T-helper 2 cell treated with Interferon-gamma antibody and Interleukin-4, amounts not matched to agents 5 μg/mL and 100 μg/mL, for 36 hours (primary cell): ENCODE results near the gene SDK1.

Source experiments
- DNase-seq: peaks from one replicate; pipeline ENCODE4 v3.0.0; 2021; ENCODE audit warnings: low spot score
- H3K27ac Mint-ChIP-seq: one replicate; pipeline ENCODE4 v1.8.0; 2021; ENCODE audit warnings: mild to moderate bottlenecking, mixed read lengths
- H3K27me3 Mint-ChIP-seq: one replicate; pipeline ENCODE4 v1.8.0; 2021; ENCODE audit warnings: low read depth, mixed read lengths
- H3K36me3 Mint-ChIP-seq: one replicate; pipeline ENCODE4 v1.8.0; 2021; ENCODE audit warnings: low read depth, mixed read lengths
- H3K4me1 Mint-ChIP-seq: one replicate; pipeline ENCODE4 v1.8.0; 2021; ENCODE audit warnings: low read depth, mixed read lengths
- H3K4me3 Mint-ChIP-seq: one replicate; pipeline ENCODE4 v1.8.0; 2022; ENCODE audit warnings: mild to moderate bottlenecking, moderate library complexity, mixed read lengths
- H3K9me3 Mint-ChIP-seq: one replicate; pipeline ENCODE4 v1.8.0; 2021; ENCODE audit warnings: mixed read lengths

The SDK1 gene

DNA sequence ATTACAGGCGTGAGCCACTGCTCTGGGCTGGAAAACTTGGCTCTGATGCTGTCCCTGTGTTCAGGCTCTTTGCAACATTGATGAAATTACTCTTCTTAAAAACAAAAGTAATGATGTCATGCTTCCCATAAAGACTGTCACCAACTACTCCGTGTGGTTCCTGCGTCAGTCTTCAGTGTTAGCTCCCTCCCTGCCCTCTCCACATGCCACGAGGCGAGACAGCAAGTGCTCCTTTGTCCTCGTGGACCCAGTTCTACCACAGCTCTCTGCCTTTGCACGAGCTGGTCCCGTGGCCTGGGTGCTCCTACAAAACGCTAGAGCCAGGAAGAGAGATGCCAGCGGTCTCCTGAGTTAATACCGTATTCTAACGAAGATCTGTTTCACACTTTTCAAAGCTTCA lies 194.5 kb downstream of the SDK1 start:
- no peaks in the 10 kb centered on the region for H3K36me3 Mint-ChIP-seq
- H3K4me3 Mint-ChIP-seq: no peak overlapping the region
- no peaks in the 10 kb centered on the region for H3K27me3 Mint-ChIP-seq
- H3K4me1 Mint-ChIP-seq: peaks cover 8% of the 10 kb centered on the region
- DNase-seq: no peak
- peaks cover 13% of the 10 kb centered on the region for H3K9me3 Mint-ChIP-seq
- H3K27ac Mint-ChIP-seq: no peak overlapping the region

DNA sequence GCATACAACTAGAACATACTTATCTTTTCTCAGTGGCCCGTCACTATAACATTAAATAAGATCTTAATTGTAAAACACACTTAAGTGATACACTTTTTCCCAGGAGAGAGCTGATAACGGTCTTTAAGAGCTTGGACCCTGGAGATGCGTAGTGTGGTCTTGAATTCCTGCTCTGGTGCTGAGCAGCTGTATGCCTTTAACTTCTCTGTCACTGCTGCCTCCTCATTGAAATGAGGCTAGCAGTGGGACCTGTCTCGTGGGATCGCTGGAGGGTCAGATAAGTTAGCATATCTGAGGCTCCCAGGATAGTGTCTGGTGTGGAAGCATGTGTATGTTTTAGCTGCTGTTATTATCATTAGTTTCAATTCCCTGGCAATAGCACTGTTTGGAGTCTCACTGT lies 194.9 kb downstream of the SDK1 start:
- Mint-ChIP-seq H3K4me3 (no peak overlapping the region), H3K36me3 (no peaks in the 10 kb centered on the region), H3K27ac (no peak overlapping the region), H3K27me3 (no peaks in the 10 kb centered on the region), H3K4me1 (peaks cover 8% of the 10 kb centered on the region), H3K9me3 (peaks cover 14% of the 10 kb centered on the region)
- no peak for DNase-seq

DNA sequence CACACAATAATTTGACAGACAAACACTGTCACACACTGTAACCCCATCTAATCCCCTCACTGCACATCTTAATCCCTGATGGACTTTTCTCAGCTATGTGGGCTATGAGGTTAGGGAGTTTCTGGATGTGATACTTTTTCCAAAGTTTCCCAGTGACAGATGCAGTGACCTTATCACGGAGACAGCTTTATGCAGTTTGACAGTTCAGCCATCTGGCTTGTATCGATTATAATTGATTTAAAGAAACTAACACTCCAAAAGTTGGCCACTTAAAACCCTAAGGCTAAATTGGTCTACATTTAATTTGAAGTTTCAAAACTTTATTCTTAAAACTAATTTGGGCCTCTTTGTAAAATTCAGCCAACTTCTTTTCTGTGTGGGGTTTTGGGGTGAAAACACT lies 196.7 kb downstream of the SDK1 start:
- no peaks in the 10 kb centered on the region for H3K36me3 Mint-ChIP-seq
- no peak overlapping the region for H3K4me3 Mint-ChIP-seq
- peaks cover 14% of the 10 kb centered on the region for H3K9me3 Mint-ChIP-seq
- no peak for DNase-seq
- H3K27me3 Mint-ChIP-seq: no peaks in the 10 kb centered on the region
- H3K27ac Mint-ChIP-seq: no peak overlapping the region
- peaks cover 8% of the 10 kb centered on the region for H3K4me1 Mint-ChIP-seq

DNA sequence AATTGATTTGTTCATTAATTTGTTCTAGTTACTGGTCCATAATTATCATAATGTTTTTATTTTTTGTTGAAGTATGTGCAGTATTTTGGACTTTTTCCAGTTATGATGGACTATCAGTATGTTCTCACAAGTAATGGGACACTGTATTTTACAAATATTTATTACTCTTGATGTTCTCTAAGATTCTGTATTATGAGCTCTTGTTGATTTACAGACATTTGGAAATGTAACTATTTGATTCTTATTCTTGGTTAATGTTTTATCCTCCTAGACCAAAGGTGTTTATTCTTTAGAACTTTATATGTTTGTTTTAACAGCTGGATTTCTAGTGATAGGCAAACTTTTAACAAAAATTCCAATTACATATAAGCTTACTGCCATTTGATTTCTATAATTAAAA lies 200.6 kb downstream of the SDK1 start:
- H3K4me3 Mint-ChIP-seq: no peak overlapping the region
- peaks cover 30% of the 10 kb centered on the region for H3K9me3 Mint-ChIP-seq
- H3K27ac Mint-ChIP-seq: no peak overlapping the region

DNA sequence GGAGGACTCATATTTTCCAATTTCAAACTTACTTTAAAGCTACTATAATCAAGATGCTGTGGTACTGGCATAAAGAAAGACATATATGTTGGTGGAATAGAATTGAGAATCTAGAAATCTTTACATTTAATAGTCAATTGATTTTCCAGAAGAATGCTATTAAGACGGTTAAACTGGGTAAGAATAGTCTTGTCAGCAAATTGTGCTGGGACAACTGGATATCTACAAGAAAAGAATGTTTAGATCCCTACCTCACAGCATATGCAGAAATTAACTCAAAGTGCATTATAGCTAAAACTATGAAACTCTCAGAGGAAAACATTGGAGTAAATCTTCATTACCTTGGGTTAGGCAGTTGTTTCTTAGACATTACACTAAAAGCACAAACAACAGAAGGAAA lies 203.3 kb downstream of the SDK1 start:
- no peaks in the 10 kb centered on the region for H3K27me3 Mint-ChIP-seq
- no peak for DNase-seq
- H3K36me3 Mint-ChIP-seq: no peaks in the 10 kb centered on the region
- H3K4me1 Mint-ChIP-seq: no peaks in the 10 kb centered on the region
- H3K9me3 Mint-ChIP-seq: peaks cover 35% of the 10 kb centered on the region
- H3K27ac Mint-ChIP-seq: no peak overlapping the region
- no peak overlapping the region for H3K4me3 Mint-ChIP-seq

More for the DNA sequence above, 200.6 kb downstream of the SDK1 start:
- no peaks in the 10 kb centered on the region for H3K36me3 Mint-ChIP-seq
- H3K27me3 Mint-ChIP-seq: no peaks in the 10 kb centered on the region
- no peak for DNase-seq
- no peaks in the 10 kb centered on the region for H3K4me1 Mint-ChIP-seq

DNA sequence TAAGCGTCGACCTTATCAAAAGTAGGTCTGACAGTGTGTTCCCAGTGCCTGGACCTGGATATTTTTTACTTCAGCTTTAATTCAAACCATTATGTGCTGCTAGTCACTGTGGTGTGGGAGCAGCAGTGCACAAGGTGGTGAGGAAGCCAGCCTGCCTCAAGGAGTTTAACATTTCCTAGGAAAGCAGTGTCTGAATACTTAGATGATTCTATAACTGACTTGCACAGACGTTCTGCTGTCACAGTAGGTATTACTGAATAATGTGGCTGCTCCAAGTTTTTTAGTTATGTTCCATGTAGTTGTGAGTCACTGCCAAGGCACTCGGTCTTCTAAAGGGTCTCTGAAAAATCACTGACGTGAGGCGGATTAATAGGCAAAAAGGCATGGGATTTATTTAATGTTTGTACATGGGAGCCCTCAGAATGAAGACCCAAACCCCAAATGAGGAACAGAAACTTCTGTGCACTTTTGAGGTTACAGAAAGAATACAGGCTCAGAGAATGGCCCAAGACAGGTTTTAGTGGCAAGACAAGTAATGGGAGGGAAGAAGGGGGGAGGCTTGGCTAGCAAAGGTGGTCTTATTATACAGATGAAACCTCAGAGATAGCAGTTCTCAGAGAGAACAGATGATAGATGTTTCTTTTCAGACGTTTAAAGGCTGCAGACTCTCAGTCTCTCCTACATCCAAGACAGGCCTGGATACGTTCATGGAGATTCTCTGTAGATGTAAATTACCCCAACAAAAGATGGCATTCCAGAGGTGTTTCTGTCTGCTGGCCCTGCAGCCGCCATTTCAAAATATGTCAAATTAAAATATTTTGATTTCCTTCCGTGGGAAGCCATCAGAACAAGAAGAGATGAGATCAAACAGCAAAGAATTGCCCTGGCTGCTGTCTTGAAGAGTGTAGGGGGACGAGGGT lies 209.3 kb downstream of the SDK1 start:
- Mint-ChIP-seq H3K9me3 (peaks cover 14% of the 10 kb centered on the region), H3K36me3 (no peaks in the 10 kb centered on the region), H3K27ac (no peak overlapping the region), H3K27me3 (peaks cover 2% of the 10 kb centered on the region), H3K4me1 (no peaks in the 10 kb centered on the region), H3K4me3 (no peak overlapping the region)
- no peak for DNase-seq

DNA sequence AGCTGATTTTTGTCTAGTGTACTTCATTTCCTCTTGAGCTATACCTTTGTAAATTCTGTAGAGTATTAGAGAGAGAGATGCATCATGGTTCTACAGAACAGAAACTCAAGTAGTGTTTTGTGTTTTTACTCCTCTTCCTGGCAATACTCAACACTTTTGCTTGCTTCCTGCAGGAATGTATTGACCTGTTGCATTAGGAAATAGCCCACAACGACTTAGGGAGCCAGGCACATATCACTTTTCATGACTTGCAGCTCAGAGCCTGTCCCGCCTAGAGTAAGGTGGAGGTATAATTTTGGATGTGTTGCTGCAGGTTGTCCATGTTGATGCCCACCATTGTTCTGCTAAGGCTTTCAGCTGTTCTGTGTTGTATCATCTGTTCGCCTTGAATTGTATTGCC lies 216.3 kb downstream of the SDK1 start:
- no peak overlapping the region for H3K27ac Mint-ChIP-seq
- no peaks in the 10 kb centered on the region for H3K4me1 Mint-ChIP-seq
- peaks cover 9% of the 10 kb centered on the region for H3K27me3 Mint-ChIP-seq
- DNase-seq: no peak
- H3K4me3 Mint-ChIP-seq: no peak overlapping the region
- no peaks in the 10 kb centered on the region for H3K9me3 Mint-ChIP-seq
- H3K36me3 Mint-ChIP-seq: no peaks in the 10 kb centered on the region

DNA sequence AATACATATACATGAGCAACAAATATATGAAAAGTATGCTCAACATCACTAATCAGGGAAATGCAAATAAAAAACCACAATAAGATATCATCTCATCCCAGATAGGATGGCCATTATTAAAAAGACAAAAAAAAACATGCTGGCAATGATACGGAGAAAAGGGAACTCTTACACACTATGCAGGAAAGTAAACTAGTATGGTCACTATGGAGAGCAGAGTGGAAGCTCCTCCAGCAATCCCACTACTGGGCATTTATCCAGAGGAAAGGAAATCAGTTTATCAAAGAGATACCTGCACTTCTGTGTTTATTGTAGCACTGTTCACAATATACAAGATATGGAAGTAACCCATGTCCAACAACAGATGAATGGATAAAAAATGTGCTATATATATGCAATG lies 217.5 kb downstream of the SDK1 start:
- H3K9me3 Mint-ChIP-seq: no peaks in the 10 kb centered on the region
- peaks cover 9% of the 10 kb centered on the region for H3K27me3 Mint-ChIP-seq
- no peak overlapping the region for H3K27ac Mint-ChIP-seq
- H3K4me1 Mint-ChIP-seq: no peaks in the 10 kb centered on the region
- H3K36me3 Mint-ChIP-seq: no peaks in the 10 kb centered on the region
- H3K4me3 Mint-ChIP-seq: no peak overlapping the region
- DNase-seq: no peak

DNA sequence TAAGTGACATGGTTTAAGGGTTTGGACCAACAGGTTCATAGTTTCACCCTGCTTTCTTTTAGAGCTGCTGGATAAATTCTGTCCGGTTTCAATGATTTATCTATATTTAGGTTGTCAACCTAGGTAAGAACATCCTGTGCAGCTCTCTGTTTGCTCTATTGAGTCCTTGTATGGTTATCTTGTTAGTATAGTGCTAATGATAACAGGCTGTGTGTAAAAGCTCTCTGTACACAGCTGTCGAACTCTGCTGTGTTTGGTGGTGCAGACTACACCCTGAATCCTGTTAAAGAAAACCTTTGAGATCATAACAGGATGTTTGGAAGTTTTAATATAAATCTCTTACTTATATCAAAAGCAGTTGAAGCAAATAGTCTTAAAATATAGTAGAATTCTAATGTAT lies 219.2 kb downstream of the SDK1 start:
- Mint-ChIP-seq H3K27ac (no peak overlapping the region), H3K4me3 (no peak overlapping the region), H3K36me3 (no peaks in the 10 kb centered on the region), H3K9me3 (no peaks in the 10 kb centered on the region), H3K27me3 (peaks cover 7% of the 10 kb centered on the region), H3K4me1 (no peaks in the 10 kb centered on the region)
- DNase-seq: no peak

DNA sequence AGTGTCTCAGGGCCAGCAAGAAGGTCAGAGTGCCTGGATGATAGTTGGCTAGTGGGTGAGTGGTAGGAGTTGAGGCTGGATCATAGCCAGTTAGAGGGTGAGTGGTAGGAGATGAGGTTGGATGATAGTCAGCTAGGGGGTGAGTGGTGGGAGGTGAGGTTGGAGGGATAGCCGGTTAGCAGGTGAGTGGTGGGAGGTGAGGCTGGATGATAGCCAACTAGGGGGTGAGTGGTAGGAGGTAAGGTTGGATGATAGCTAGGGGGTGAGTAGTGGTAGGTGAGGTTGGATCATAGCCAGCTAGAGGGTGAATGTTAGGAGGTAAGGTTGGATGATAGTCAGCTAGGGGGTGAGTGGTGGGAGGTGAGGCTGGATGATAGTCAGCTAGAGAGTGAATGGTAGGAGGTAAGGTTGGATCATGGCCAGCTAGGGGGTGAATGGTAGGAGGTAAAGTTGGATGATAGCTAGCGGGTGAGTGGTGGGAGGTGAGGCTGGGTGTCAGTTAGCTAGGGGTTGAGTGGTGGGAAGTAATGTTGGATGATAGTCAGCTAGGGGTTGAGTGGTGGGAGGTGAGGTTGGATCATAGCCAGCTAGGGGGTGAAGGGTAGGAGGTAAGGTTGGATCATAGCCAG lies 226.6 kb downstream of the SDK1 start:
- Mint-ChIP-seq H3K27ac (no peak overlapping the region), H3K9me3 (no peaks in the 10 kb centered on the region), H3K4me3 (no peak overlapping the region), H3K27me3 (no peaks in the 10 kb centered on the region), H3K4me1 (no peaks in the 10 kb centered on the region), H3K36me3 (no peaks in the 10 kb centered on the region)
- no peak for DNase-seq

DNA sequence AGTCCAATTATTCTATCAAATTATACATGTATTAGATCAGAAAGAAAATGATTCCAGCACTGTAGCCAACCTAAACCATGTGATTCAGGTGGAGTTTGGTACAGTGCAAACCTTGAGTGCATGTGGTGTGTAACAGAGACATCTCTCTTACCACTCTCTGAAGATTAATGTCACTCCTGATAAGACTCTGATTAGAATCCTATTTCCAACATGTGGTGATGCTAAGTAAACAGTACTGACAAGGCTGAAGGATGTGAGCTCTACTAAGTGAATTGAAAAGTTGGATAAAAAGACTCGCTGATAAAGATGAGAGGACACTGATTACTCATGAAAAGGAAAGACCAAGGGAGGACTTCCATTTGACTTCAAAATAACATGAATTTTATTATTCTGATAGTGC lies 232.0 kb downstream of the SDK1 start:
- Mint-ChIP-seq H3K4me1 (no peaks in the 10 kb centered on the region), H3K4me3 (no peak overlapping the region), H3K27me3 (no peaks in the 10 kb centered on the region), H3K36me3 (no peaks in the 10 kb centered on the region), H3K9me3 (no peaks in the 10 kb centered on the region), H3K27ac (no peak overlapping the region)
- no peak for DNase-seq

DNA sequence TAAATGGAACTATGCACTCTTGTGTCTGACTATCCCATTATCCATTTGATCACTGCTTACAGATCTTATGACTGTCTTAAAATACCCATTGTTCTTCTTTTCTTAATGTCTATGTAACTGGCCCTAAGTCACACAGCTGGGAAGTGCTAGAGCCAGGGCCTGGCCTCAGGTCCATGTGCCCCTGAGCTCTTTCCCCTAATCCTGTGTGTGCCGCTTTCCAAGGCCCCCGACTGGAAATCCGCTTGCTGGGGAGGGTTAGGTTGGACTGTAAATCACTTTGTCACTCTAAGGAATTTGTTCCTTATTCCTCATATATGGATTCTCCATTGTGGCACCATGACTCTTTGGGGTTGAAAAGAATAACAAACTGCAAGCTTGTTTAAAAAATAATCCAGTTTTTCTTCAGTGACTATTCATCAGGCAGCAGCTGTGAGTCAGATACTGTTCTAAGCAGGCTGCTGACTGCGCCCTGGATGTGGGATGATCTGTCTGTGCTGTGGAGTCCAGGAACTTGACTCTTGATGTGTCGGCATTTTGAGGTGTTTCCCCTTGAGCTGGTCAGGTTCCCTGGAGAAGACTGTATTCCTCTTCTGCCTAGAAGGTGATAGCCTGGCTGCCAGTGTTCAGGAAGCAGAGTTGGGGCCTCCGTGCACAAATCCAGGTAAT lies 236.3 kb downstream of the SDK1 start:
- Mint-ChIP-seq H3K4me1 (no peaks in the 10 kb centered on the region), H3K27ac (no peak overlapping the region), H3K9me3 (no peaks in the 10 kb centered on the region), H3K36me3 (no peaks in the 10 kb centered on the region), H3K27me3 (no peaks in the 10 kb centered on the region), H3K4me3 (no peak overlapping the region)
- no peak for DNase-seq

DNA sequence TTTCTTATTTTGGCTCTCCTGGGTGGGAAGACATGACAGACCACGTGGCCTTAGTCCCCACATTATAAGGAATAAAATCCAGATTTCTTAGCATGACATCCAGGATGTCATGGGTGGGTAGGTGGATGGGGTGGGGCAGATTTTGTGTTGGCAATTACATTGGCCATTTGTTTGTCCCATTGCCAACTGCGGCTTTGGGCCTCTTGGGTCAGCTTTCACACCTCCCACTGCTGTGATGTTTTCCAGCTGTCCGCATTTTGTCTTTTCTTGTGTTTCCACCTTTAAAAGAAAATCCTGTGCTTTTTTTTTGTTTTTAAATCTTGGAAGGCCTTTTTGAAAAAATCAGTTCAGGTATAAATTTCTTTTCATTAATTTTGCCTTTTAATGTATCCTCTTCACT lies 237.0 kb downstream of the SDK1 start:
- no peak for DNase-seq
- no peaks in the 10 kb centered on the region for H3K9me3 Mint-ChIP-seq
- no peak overlapping the region for H3K4me3 Mint-ChIP-seq
- no peak overlapping the region for H3K27ac Mint-ChIP-seq
- no peaks in the 10 kb centered on the region for H3K27me3 Mint-ChIP-seq
- no peaks in the 10 kb centered on the region for H3K36me3 Mint-ChIP-seq
- H3K4me1 Mint-ChIP-seq: no peaks in the 10 kb centered on the region

DNA sequence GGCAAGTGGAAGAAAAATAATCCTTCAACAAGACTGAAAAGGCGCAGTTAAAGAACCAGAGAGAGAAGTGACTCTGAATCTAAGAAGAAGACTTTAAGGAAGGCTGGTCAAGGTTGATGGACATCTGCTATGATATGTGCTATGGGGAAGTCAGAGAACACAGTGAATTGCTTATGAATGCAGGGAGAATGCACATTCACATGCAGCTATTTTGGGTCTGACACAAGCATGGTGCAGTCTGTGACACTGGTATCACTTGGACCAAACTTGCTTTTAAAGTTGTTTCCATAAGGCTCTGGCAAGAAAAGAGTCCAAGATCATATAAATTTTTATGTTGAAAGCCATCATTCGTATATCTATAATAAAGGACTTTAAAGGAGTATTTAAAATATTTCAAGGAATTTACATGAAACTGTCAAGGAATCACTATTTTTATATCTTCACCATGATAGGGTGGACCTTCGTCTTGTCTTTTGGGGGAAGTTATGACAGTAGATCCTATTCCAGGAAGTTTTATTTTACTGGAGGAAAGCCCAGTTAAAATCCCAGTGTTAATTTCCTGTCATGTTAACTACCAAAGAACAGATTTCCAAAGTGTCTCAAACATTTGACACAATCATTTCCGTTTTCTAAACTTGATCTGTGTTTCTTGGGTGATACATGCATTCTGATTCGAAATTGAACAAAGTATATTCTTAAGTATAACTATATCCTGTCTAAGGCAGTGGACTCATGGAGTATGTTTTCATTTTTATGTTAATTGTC lies 239.6 kb downstream of the SDK1 start:
- H3K27ac Mint-ChIP-seq: no peak overlapping the region
- H3K27me3 Mint-ChIP-seq: no peaks in the 10 kb centered on the region
- no peak overlapping the region for H3K4me3 Mint-ChIP-seq
- H3K36me3 Mint-ChIP-seq: no peaks in the 10 kb centered on the region
- no peaks in the 10 kb centered on the region for H3K9me3 Mint-ChIP-seq
- no peaks in the 10 kb centered on the region for H3K4me1 Mint-ChIP-seq
- no peak for DNase-seq
